Mucosa of descending colon (tissue), 3 donors: ENCODE results near the gene SLIT3. TPM values are rescaled to one million over a fixed set of nuclear protein-coding genes. Genes with fewer than 3 reads are reported as not detected.

Experiments
- ATAC-seq: fragments of 200-7000 bp; cut with Tn5 transposase; one replicate; pipeline ENCODE4 v1.9.1; 2020; ENCODE audit warnings: mild to moderate bottlenecking, moderate library complexity
- DNase-seq, 3 donors: peaks; one replicate each; pipeline ENCODE4 v3.0.0-alpha.2; 2020
- H3K36me3 ChIP-seq: fragments of 200-600 bp; one replicate; pipeline ENCODE4 v1.8.0; 2021; ENCODE audit warnings: low read depth, mild to moderate bottlenecking
- H3K4me1 ChIP-seq: fragments of 200-600 bp; one replicate; pipeline ENCODE4 v1.8.0; 2021; ENCODE audit warnings: low read depth, mild to moderate bottlenecking
- H3K4me3 ChIP-seq: fragments of 200-600 bp; one replicate; pipeline ENCODE4 v1.8.0; 2021; ENCODE audit warnings: mild to moderate bottlenecking
- H3K9me3 ChIP-seq: fragments of 200-600 bp; one replicate; pipeline ENCODE4 v1.8.0; 2021; ENCODE audit warnings: mild to moderate bottlenecking
- intact Hi-C, 2 donors: fragments of 100-400 bp; cut with DNase I in 1 of 2; cut with micrococcal nuclease in 1 of 2; formaldehyde crosslinking; loops; one replicate each; pipeline versions ENCODE4 v1.11.0 to v1.11.1; 2022; cut with DNase I, micrococcal nuclease
- total RNA-seq, 3 donors: library from RNA; stranded (reverse); fragmentation: NEBNext Ultra II Directional in 2 of 3; extraction: Animal tissue kit (Norgen Biotek cat#: 25700) in 2 of 3; gene quantifications; one replicate each; pipeline versions ENCODE4 v1.2.1 to v1.2.4, GENCODE V29; 2021 to 2023
- TF ChIP-seq, protein P1 (sequence below): fragments of 200-600 bp; IDR thresholded peaks from one replicate; pipeline ENCODE4 v1.8.0; 2022; ENCODE audit warnings: antibody characterized with exemption, mild to moderate bottlenecking
- donor health status: DM: no; HTN: no; CAD: no; lungs with moderate emphysema.
- donor health status: DM: no; HTN: no; CAD: no.
- donor health status: DM: no; HTN: yes; CAD: no.

Gene SLIT3
- total RNA-seq, 3 donors from 2014 or later = 4.2 to 25.5 (median 16.1) TPM

DNA sequence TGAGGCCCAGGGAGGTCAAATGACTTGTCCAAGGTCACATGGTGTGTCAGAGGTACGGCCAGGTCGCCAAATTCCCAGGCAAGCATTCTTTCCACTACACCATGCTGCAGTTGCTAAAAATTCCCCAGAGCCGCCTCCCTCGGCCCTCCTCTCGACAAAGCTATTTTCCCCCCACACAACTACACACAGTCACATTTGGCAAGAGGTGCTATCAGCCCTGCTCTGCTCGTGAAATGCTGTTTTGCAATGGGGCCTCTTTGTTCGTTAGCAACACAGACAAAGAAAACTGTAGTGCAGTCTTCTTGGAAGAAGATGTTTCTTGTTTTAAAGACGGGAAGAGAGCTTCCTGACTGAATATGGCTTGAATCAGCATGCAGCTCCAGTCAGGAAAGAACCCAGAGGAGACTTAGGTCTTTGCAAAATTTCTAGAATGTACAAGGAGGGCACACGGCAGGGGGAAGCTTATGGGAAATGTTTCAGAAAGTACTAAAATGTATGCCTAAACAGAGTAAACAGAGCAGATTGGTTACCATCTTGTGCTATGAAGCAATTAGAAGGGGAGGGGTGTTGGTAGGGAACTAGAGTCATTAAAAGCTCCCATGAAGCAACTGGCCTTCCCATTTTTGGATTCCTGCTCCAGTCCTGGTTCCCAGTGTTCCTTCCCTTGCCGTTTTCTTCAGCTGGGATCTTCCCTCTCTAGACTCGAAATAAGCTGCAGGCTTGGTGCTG lies 14.2 kb downstream of the SLIT3 start:
- no peak overlapping the region for H3K4me3 ChIP-seq
- TF ChIP-seq, protein P1, sequence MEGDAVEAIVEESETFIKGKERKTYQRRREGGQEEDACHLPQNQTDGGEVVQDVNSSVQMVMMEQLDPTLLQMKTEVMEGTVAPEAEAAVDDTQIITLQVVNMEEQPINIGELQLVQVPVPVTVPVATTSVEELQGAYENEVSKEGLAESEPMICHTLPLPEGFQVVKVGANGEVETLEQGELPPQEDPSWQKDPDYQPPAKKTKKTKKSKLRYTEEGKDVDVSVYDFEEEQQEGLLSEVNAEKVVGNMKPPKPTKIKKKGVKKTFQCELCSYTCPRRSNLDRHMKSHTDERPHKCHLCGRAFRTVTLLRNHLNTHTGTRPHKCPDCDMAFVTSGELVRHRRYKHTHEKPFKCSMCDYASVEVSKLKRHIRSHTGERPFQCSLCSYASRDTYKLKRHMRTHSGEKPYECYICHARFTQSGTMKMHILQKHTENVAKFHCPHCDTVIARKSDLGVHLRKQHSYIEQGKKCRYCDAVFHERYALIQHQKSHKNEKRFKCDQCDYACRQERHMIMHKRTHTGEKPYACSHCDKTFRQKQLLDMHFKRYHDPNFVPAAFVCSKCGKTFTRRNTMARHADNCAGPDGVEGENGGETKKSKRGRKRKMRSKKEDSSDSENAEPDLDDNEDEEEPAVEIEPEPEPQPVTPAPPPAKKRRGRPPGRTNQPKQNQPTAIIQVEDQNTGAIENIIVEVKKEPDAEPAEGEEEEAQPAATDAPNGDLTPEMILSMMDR = no peak
- DNase-seq (no peak), ATAC-seq (no peak)
- intact Hi-C loops = no loop called here
- H3K36me3 ChIP-seq = no peaks in the 10 kb centered on the region
- H3K4me1 ChIP-seq = no peaks in the 10 kb centered on the region
- no peaks in the 10 kb centered on the region for H3K9me3 ChIP-seq

DNA sequence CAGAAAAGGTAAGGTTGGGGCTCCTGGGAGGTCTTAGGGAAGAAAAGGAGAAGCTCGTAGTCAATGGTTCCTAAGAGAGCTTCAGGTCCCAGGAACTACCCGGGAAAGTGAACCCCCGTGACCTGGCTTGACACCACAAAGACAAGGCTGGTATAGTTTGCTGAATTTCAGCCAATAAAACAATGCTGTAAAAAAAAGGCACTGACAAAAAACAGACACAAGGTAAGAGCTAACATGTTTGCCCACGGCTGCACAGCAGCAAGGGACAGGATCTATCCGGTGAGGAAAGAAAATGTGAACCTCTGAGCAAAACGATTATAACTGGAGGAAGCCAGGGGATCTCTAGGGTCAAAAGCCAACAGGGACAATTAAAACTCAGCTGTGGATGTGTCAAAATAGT lies 17.1 kb downstream of the SLIT3 start:
- TF ChIP-seq, protein P1 = no peak
- Histone ChIP-seq H3K4me3 (no peak overlapping the region), H3K9me3 (no peaks in the 10 kb centered on the region), H3K36me3 (no peaks in the 10 kb centered on the region), H3K4me1 (no peaks in the 10 kb centered on the region)
- intact Hi-C loops = no loop called here
- ATAC-seq (no peak), DNase-seq (no peak)

DNA sequence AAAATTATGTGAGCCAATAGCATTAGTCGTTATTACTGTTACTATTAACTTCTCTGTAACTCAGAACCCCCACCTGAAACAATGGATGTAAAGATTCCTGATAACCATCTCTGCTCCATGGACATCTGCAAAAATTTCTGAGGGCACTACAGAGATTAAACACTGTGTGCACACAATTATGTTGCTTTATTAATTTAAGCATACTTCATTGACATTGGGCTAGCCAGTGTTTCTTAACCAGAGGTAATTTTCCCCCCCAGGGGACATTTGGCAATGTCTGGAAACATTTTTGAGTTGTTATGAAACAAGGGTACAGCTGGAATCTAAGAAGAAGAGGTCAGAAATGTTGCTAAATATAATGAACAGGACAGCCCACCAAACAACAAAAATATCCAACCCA lies 19.3 kb downstream of the SLIT3 start:
- Histone ChIP-seq H3K4me1 (no peaks in the 10 kb centered on the region), H3K36me3 (no peaks in the 10 kb centered on the region), H3K9me3 (no peaks in the 10 kb centered on the region), H3K4me3 (no peak overlapping the region)
- intact Hi-C loops = no loop called here
- ATAC-seq = no peak
- DNase-seq = no peak
- TF ChIP-seq, protein P1 = no peak

DNA sequence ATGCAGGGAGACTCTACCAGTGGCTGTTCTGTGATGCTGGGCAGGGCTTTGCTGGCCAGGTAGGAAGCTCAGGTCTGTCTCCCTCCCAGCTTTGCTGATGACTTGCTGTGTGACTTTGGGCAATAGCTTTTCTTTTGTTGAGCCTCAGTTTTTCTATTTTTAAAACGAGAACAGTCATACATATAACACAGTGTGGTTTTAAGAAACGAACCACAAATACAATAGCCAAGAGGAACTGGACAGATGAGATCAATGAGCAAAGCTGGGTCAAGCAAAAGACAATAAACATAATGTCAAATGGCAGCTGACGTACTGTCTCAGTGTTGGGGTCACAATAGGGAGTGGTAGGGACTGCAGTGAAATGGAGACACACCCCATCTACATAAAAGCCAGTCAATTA lies 20.2 kb downstream of the SLIT3 start:
- Histone ChIP-seq H3K36me3 (no peaks in the 10 kb centered on the region), H3K9me3 (no peaks in the 10 kb centered on the region), H3K4me3 (no peak overlapping the region), H3K4me1 (no peaks in the 10 kb centered on the region)
- no peak for DNase-seq
- intact Hi-C loops = no loop called here
- ATAC-seq = no peak
- TF ChIP-seq, protein P1 = no peak

DNA sequence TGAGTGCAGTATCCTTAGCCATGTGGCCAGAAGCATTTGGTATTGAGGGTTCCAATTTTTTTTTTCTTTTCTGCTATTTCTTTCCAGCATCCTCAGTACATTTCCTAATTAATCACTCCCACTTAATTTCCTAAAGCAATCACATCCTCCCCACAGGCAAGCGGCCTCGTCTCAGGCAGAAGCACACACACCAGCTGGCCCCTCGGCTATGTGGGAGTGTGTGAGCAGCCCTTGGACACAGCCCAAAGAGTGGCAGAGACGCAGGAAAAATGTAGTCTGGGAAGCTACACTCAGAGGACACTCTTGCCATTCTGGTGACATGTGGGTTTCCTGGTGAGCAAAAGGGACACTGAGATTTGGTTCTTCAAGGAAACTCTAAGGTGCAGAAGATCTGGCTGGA lies 20.7 kb downstream of the SLIT3 start:
- no peaks in the 10 kb centered on the region for H3K9me3 ChIP-seq
- TF ChIP-seq, protein P1 = no peak
- ATAC-seq = no peak
- no peaks in the 10 kb centered on the region for H3K36me3 ChIP-seq
- H3K4me3 ChIP-seq = no peak overlapping the region
- DNase-seq = no peak
- H3K4me1 ChIP-seq = no peaks in the 10 kb centered on the region
- intact Hi-C loops = no loop called here

DNA sequence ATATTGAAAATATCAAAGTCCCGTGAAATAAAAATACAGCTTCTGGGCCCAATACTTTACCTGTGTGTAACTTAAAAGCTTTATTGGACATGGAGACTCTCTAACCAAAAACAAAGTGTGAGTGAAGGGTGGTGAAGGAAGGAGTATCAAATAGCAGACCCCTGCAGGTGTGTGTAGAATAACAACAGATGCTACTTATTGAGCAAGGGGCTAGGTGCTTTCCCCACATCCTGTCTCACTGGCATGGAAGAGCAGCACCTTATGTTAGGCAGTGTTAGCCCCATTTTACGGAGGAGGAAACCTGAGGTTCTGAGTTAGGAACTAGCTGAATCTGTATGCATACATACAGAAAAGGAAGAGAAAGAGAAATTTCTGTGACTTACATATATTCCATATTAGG lies 21.8 kb downstream of the SLIT3 start:
- Histone ChIP-seq H3K9me3 (no peaks in the 10 kb centered on the region), H3K36me3 (no peaks in the 10 kb centered on the region), H3K4me3 (no peak overlapping the region), H3K4me1 (no peaks in the 10 kb centered on the region)
- ATAC-seq (no peak), DNase-seq (no peak)
- TF ChIP-seq, protein P1 = no peak
- intact Hi-C loops = no loop called here
